Measurements from ENCODE around the gene ANXA8L1. TPM values are rescaled to one million over a fixed set of nuclear protein-coding genes. Genes with fewer than 3 reads are reported as not detected.
"Not testable (repeated sequence)": the region's sequence is repeated elsewhere in the genome, so short reads cannot be mapped to it uniquely, and the experiment has no call there.

The ANXA8L1 gene
- total RNA-seq, 1 experiment from 2014 or later, result not detected

- intact Hi-C loops (cut with micrococcal nuclease); DNase-seq (ENCODE audit: low read depth, low spot score); H3K4me3 ChIP-seq (replicated peaks in 1 of 2; ENCODE audit: low read depth in 1 of 2, low read length in 2 of 2); ATAC-seq; RAD21 ChIA-PET (ENCODE audit: low non-redundant PET in 1 of 2, low total read pairs in 2 of 2, uncharacterized antibody in 2 of 2, unreplicated experiment in 2 of 2); H3K79me2 ChIP-seq (ENCODE audit: insufficient read depth, low read length); H2AFZ ChIP-seq (ENCODE audit: low read depth, low read length, poor library complexity, severe bottlenecking); H3K9me2 ChIP-seq (ENCODE audit: insufficient read depth); H3K9ac ChIP-seq (ENCODE audit: low read length); CTCF ChIA-PET; H3K4me2 ChIP-seq (ENCODE audit: low read length); H4K20me1 ChIP-seq (ENCODE audit: insufficient read depth); H3K9me3 ChIP-seq (ENCODE audit: control insufficient read depth in 1 of 2, insufficient read depth in 1 of 2, low read depth in 1 of 2, low read length in 2 of 2); POLR2A ChIA-PET; H3K27me3 ChIP-seq (ENCODE audit: insufficient read depth, low read length); H3K36me3 ChIP-seq (ENCODE audit: control insufficient read depth in 1 of 2, insufficient read depth in 2 of 2, low read length in 2 of 2); H3K27ac ChIP-seq (ENCODE audit: low read depth, low read length); H3K4me1 ChIP-seq (ENCODE audit: control insufficient read depth in 1 of 2, insufficient read depth in 2 of 2, low read length in 2 of 2); BruUV-seq (replicated peaks): not testable (repeated sequence)
Observed at GRCh38 chr10:46440942-46441341, 65.4 kb downstream of the ANXA8L1 start.

Other genes with a start within 250 kb of the ANXA8L1 start
- gene ANTXRL, start 88.8 kb upstream of the ANXA8L1 start, total RNA-seq (2021; ENCODE audit: unreplicated experiment), result not detected
- gene NPY4R, start 90.2 kb downstream of the ANXA8L1 start, total RNA-seq (2021; ENCODE audit: unreplicated experiment), result not detected
- gene GPRIN2, start 180.9 kb downstream of the ANXA8L1 start, total RNA-seq (2021; ENCODE audit: unreplicated experiment), result 1.7 TPM
- 1.6 TPM for gene SYT15, start 203.4 kb downstream of the ANXA8L1 start, total RNA-seq (2021; ENCODE audit: unreplicated experiment)